SK-N-SH (cell line): Measurements from ENCODE around the gene PER1. TPM values are rescaled to one million over a fixed set of nuclear protein-coding genes. Genes with fewer than 3 reads are reported as not detected.

Experiments used
- CTCF ChIA-PET: fragments of 300-600, 350-600 bp; formaldehyde crosslinking; extraction: SDS; loops from one replicate; lab custom pipeline; 2021; lab: Yijun Ruan, JAX
- POLR2A ChIA-PET: fragments of 350-600 bp; sonication (Branson Sonifier 250); formaldehyde crosslinking; extraction: SDS; loops from one replicate; lab custom pipeline; 2020; ENCODE audit warnings: antibody characterized with exemption, inconsistent platforms; lab: Yijun Ruan, JAX
- DNase-seq: peaks from one replicate; pipeline ENCODE4 v3.0.0; 2012
- H2AFZ ChIP-seq: fragments of 200-600 bp; sonication (generic); 2 replicates; pipeline ENCODE4 v1.8.1; 2016; ENCODE audit warnings: antibody characterized with exemption, mild to moderate bottlenecking, low read depth
- H3F3A ChIP-seq: fragments of 200-600 bp; sonication (generic); replicated peaks from 2 replicates; pipeline ENCODE3; 2016; ENCODE audit warnings: antibody characterized with exemption, mild to moderate bottlenecking; ENCODE audit not compliant: insufficient read depth
- H3K27ac ChIP-seq, 2 experiments: fragments of 200-500 bp in 1 of 2; fragments of 200-600 bp in 1 of 2; sonication (Bioruptor generic) in 1 of 2; sonication (generic), shearing (Covaris generic) in 1 of 2; 2 replicates each; pipeline versions ENCODE4 v1.5.1 to v1.6.1; 2014 to 2016; ENCODE audit warnings: low read depth in 2 of 2, inconsistent platforms in 1 of 2, low read length in 1 of 2, mild to moderate bottlenecking in 1 of 2, mixed read lengths in 1 of 2
- H3K27me3 ChIP-seq: fragments of 200-600 bp; sonication (generic), shearing (Covaris generic); 2 replicates; pipeline ENCODE4 v1.6.1; 2016; ENCODE audit warnings: mixed run types; ENCODE audit not compliant: insufficient read depth
- H3K36me3 ChIP-seq, 2 experiments: fragments of 200-500 bp in 1 of 2; fragments of 200-600 bp in 1 of 2; sonication (Bioruptor generic) in 1 of 2; sonication (generic) in 1 of 2; replicated peaks in 1 of 2; 2 replicates each; pipeline versions ENCODE3 to v1.5.1; 2014 to 2016; ENCODE audit warnings: low read length in 1 of 2, mild to moderate bottlenecking in 1 of 2; ENCODE audit not compliant: insufficient read depth in 2 of 2, control insufficient read depth in 1 of 2
- H3K4me1 ChIP-seq, 2 experiments: fragments of 200-500 bp in 1 of 2; fragments of 200-600 bp in 1 of 2; sonication (Bioruptor generic) in 1 of 2; sonication (generic), shearing (Covaris generic) in 1 of 2; 2 replicates each; pipeline versions ENCODE4 v1.5.1 to v1.6.1; 2014 to 2016; ENCODE audit warnings: low read depth in 1 of 2, low read length in 1 of 2, mixed run types in 1 of 2; ENCODE audit not compliant: insufficient read depth in 2 of 2, control insufficient read depth in 1 of 2
- H3K4me2 ChIP-seq: fragments of 200-600 bp; sonication (generic), shearing (Covaris generic); 2 replicates; pipeline ENCODE4 v1.6.1; 2017; ENCODE audit warnings: mixed run types
- H3K4me3 ChIP-seq, 2 experiments: fragments of 200-500 bp in 1 of 2; fragments of 200-600 bp in 1 of 2; sonication (Bioruptor generic) in 1 of 2; sonication (generic), shearing (Covaris generic) in 1 of 2; 2 replicates each; pipeline versions ENCODE4 v1.5.1 to v1.8.1; 2014 to 2016; ENCODE audit warnings: low read depth in 2 of 2, inconsistent platforms in 1 of 2, low read length in 1 of 2, mild to moderate bottlenecking in 1 of 2, mixed read lengths in 1 of 2, moderate library complexity in 1 of 2
- H3K79me2 ChIP-seq: fragments of 200-600 bp; sonication (generic); 2 replicates; pipeline ENCODE4 v1.8.1; 2017; ENCODE audit warnings: mild to moderate bottlenecking; ENCODE audit not compliant: insufficient read depth
- H3K9ac ChIP-seq: fragments of 200-600 bp; sonication (generic); 2 replicates; pipeline ENCODE4 v1.6.1; 2017; ENCODE audit warnings: mixed run types
- H3K9me2 ChIP-seq: fragments of 200-600 bp; sonication (generic); 2 replicates; pipeline ENCODE4 v1.6.1; 2017; ENCODE audit warnings: mixed run types
- H3K9me3 ChIP-seq: fragments of 200-600 bp; sonication (generic); 2 replicates; pipeline ENCODE4 v1.6.1; 2017; ENCODE audit warnings: mixed run types, mild to moderate bottlenecking, moderate library complexity
- H4K20me1 ChIP-seq: fragments of 200-600 bp; sonication (generic); 2 replicates; pipeline ENCODE4 v1.6.1; 2017; ENCODE audit warnings: mild to moderate bottlenecking, mixed run types; ENCODE audit not compliant: insufficient read depth
- EP300 ChIP-seq, 2 experiments: IDR thresholded peaks; 2 replicates each; pipeline versions ENCODE4 v1.4.0 to v1.6.1; 2012; ENCODE audit warnings: borderline replicate concordance in 1 of 2, low read depth in 1 of 2, low read length in 1 of 2
- FOSL2 ChIP-seq: IDR thresholded peaks from 2 replicates; pipeline ENCODE4 v1.4.0; 2012; ENCODE audit warnings: low read depth, mild to moderate bottlenecking, moderate library complexity, borderline replicate concordance
- FOXJ3 ChIP-seq: sonication (generic); formaldehyde crosslinking; IDR thresholded peaks from 2 replicates; pipeline ENCODE4 v1.5.1; 2020; ENCODE audit warnings: mild to moderate bottlenecking, missing genetic modification reagents
- JUND ChIP-seq: IDR thresholded peaks from 2 replicates; pipeline ENCODE4 v1.4.0; 2012
- NFIC ChIP-seq: IDR thresholded peaks from 2 replicates; pipeline ENCODE4 v1.4.0; 2012; ENCODE audit warnings: borderline replicate concordance
- NRF1 ChIP-seq: IDR thresholded peaks from 2 replicates; pipeline ENCODE4 v1.6.1; 2012; ENCODE audit warnings: low read depth, mild to moderate bottlenecking, low read length
- POLR2AphosphoS5 ChIP-seq: IDR thresholded peaks from 2 replicates; pipeline ENCODE4 v1.6.1; 2012; ENCODE audit warnings: low read depth, low read length
- RAD21 ChIP-seq: IDR thresholded peaks from 2 replicates; pipeline ENCODE4 v1.6.1; 2012; ENCODE audit warnings: mild to moderate bottlenecking, low read length
- RCOR1 ChIP-seq: fragments of 150-350 bp; IDR thresholded peaks from 2 replicates; pipeline ENCODE4 v1.6.1; 2017; ENCODE audit warnings: antibody characterized with exemption, low read length
- RFX5 ChIP-seq: IDR thresholded peaks from 2 replicates; pipeline ENCODE4 v1.6.1; 2012; ENCODE audit warnings: mild to moderate bottlenecking, improper control_type of control experiment, low read length
- RXRA ChIP-seq: IDR thresholded peaks from 2 replicates; pipeline ENCODE4 v1.4.0; 2012; ENCODE audit warnings: low read depth, mild to moderate bottlenecking, borderline replicate concordance
- SMC3 ChIP-seq: IDR thresholded peaks from 2 replicates; pipeline ENCODE4 v1.6.1; 2012; ENCODE audit warnings: low read depth, low read length, improper control_type of control experiment
- TAF1 ChIP-seq: IDR thresholded peaks from 2 replicates; pipeline ENCODE4 v1.6.1; 2012; ENCODE audit warnings: low read depth, mild to moderate bottlenecking, low read length, moderate library complexity, borderline replicate concordance
- TCF12 ChIP-seq: IDR thresholded peaks from 2 replicates; pipeline ENCODE4 v1.4.0; 2012
- YY1 ChIP-seq: IDR thresholded peaks from 2 replicates; pipeline ENCODE4 v1.4.0; 2012; ENCODE audit warnings: low read depth, mild to moderate bottlenecking
- WGBS: methylation state at CpG from one replicate; pipeline ENCODE4 v1.1.6; 2017; ENCODE audit warnings: low lambda C conversion rate; 5-methylcytosine and 5-hydroxymethylcytosine counted together
- polyA plus RNA-seq, 3 experiments: library from polyadenylated mRNA; depleted of rRNA; stranded (reverse); fragments of >200 nt; gene quantifications; 2 replicates each; pipeline ENCODE4 v1.2.3, GENCODE V29; 2012
- TF ChIP-seq, protein P1 (sequence below): fragments of 150-350 bp; IDR thresholded peaks from 2 replicates; pipeline ENCODE4 v1.6.1; 2017; ENCODE audit warnings: antibody characterized with exemption, low read length, low read depth, borderline replicate concordance
- TF ChIP-seq, protein P2 (sequence below): fragments of 200-600 bp; sonication (generic); IDR thresholded peaks from 2 replicates; pipeline ENCODE4 v1.6.1; 2017; ENCODE audit warnings: antibody characterized with exemption, mild to moderate bottlenecking, moderate library complexity

PER1 gene
- polyA plus RNA-seq, 1 of the 3 experiments (the other 2 are of a cell fraction), result 56.8 TPM

DNA sequence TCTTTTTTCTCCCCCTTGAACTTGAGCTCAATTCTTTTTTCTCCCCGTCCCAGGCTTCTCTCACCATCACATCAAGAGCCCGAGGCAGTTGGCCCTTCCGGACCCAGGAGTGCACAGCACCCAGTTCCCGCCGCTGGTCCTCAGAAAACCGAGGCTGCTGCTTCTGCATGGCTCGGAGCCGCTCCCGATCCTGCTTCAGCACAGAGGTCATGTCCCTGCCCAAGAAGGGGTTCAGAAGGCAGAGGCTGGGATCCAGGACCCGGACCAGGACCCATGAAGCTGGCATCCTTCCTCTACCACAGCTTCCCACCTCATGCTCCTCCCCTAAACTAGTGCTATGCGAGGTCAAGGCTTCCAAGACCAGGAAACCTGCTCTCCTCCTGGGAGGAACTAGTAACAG lies 10.5 kb downstream of the PER1 start:
- H3K9me3 ChIP-seq, result no peaks in the 10 kb centered on the region
- H3K27me3 ChIP-seq, result no peaks in the 10 kb centered on the region
- TF ChIP-seq YY1 (no peak), NRF1 (no peak), RCOR1 (no peak), TCF12 (no peak), RAD21 (no peak), TAF1 (no peak), FOSL2 (no peak), RFX5 (no peak), SMC3 (no peak), RXRA (no peak)
- H3K4me2 ChIP-seq, result no peak overlapping the region
- H2AFZ ChIP-seq, result no peak overlapping the region
- H3K9me2 ChIP-seq, result no peaks in the 10 kb centered on the region
- peaks cover 20 to 47% of the 10 kb centered on the region in 2 experiments for H3K36me3 ChIP-seq
- no peak overlapping the region for H3K9ac ChIP-seq
- peaks cover 8% of the 10 kb centered on the region; the same call in 1 of the 2 replicates for H4K20me1 ChIP-seq
- no peak overlapping the region for H3K27ac ChIP-seq
- POLR2A ChIA-PET, result interaction anchor here (1.7 kb wide), 1 partner anchor 15 kb away, joined by 6 read pairs; no protein-coding TSS in a partner anchor
- H3K4me3 ChIP-seq, result no peak overlapping the region
- H3F3A ChIP-seq, result peaks cover 27% of the 10 kb centered on the region
- no peaks in the 10 kb centered on the region for H3K79me2 ChIP-seq
- no peak for DNase-seq
- H3K4me1 ChIP-seq, result peaks cover 0 to 5% of the 10 kb centered on the region in 2 experiments; a peak in 1 of 4 replicates
- CTCF ChIA-PET, result interaction anchor here (0.6 to 9.5 kb wide), 5 partner anchors 17 to 1522 kb away, joined by 3 to 98 read pairs (median 3); partner anchors contain the start of genes ALOXE3 and VAMP2
- 96% methylated on average over 9 of the region's 11 CpGs for WGBS

DNA sequence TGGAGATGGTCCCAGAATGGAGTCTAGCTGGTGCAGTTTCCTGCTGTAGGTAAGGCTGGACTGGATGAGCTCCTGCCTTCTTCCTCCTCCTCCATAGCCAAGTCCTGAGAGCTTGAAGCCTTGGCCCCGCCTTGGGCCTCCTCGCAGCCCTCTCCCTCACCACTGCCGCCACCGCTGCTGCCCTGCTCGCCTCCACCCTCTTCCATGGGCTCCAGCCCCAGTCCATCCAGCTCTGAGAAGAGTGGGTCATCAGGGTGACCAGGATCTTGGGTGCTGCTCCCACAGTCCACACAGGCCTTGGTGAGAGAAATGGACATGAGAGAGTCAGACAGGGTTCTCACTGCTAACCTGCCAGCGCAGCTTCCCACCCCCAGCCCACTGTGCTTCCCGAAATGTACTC lies 11.2 kb downstream of the PER1 start:
- H3F3A ChIP-seq, result peaks cover 27% of the 10 kb centered on the region
- no peaks in the 10 kb centered on the region for H3K9me2 ChIP-seq
- WGBS, result 94% methylated on average over 7 of the region's 7 CpGs
- no peaks in the 10 kb centered on the region for H3K9me3 ChIP-seq
- no peaks in the 10 kb centered on the region for H3K79me2 ChIP-seq
- TF ChIP-seq, protein P1, sequence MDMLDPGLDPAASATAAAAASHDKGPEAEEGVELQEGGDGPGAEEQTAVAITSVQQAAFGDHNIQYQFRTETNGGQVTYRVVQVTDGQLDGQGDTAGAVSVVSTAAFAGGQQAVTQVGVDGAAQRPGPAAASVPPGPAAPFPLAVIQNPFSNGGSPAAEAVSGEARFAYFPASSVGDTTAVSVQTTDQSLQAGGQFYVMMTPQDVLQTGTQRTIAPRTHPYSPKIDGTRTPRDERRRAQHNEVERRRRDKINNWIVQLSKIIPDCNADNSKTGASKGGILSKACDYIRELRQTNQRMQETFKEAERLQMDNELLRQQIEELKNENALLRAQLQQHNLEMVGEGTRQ, result no peak
- TF ChIP-seq FOXJ3 (CRISPR knock-in tag) (no peak), EP300 (IDR thresholded peaks at IDR 0.05; ENCODE audit: borderline replicate concordance in 1 of 2, low read depth in 1 of 2, low read length in 1 of 2) (no peak), RAD21 (no peak), POLR2AphosphoS5 (no peak), NFIC (no peak), FOSL2 (no peak), RXRA (no peak), RFX5 (no peak), JUND (no peak)
- TF ChIP-seq, protein P2, sequence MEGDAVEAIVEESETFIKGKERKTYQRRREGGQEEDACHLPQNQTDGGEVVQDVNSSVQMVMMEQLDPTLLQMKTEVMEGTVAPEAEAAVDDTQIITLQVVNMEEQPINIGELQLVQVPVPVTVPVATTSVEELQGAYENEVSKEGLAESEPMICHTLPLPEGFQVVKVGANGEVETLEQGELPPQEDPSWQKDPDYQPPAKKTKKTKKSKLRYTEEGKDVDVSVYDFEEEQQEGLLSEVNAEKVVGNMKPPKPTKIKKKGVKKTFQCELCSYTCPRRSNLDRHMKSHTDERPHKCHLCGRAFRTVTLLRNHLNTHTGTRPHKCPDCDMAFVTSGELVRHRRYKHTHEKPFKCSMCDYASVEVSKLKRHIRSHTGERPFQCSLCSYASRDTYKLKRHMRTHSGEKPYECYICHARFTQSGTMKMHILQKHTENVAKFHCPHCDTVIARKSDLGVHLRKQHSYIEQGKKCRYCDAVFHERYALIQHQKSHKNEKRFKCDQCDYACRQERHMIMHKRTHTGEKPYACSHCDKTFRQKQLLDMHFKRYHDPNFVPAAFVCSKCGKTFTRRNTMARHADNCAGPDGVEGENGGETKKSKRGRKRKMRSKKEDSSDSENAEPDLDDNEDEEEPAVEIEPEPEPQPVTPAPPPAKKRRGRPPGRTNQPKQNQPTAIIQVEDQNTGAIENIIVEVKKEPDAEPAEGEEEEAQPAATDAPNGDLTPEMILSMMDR, result no peak
- TF ChIP-seq, all 33 proteins: peak for 0
- Histone ChIP-seq H3K4me3 (no peak overlapping the region), H3K4me1 (peaks cover 0 to 5% of the 10 kb centered on the region in 2 experiments; a peak in 1 of 4 replicates), H3K4me2 (no peak overlapping the region), H3K27me3 (no peaks in the 10 kb centered on the region), H3K36me3 (peaks cover 15 to 40% of the 10 kb centered on the region in 2 experiments), H4K20me1 (peaks cover 8% of the 10 kb centered on the region; the same call in 1 of the 2 replicates), H3K27ac (no peak overlapping the region), H3K9ac (no peak overlapping the region), H2AFZ (no peak overlapping the region)
- POLR2A ChIA-PET, result interaction anchor here (1.7 to 4.1 kb wide), 2 partner anchors 10 to 14 kb away, joined by 6 to 19 read pairs; partner anchors contain the start of gene PER1
- CTCF ChIA-PET, result interaction anchor here (0.6 to 9.5 kb wide), 8 partner anchors 9 to 1522 kb away, joined by 3 to 98 read pairs (median 6); partner anchors contain the start of genes ALOXE3, PER1 and VAMP2
- no peak for DNase-seq
